ENCODE measurements around the gene FCN1.

FCN1 gene

GRCh38 chr9:134913713-134914500 is 3.8 kb downstream of the FCN1 start:
- no peak for DNase-seq (ENCODE audit: low spot score)

GRCh38 chr9:134913041-134913712 is 4.5 kb downstream of the FCN1 start:
- DNase-seq (ENCODE audit: low spot score) = no peak

- DNase-seq (ENCODE audit: low spot score) = no peak
These were observed 5.4 kb downstream of the FCN1 start for GRCh38 chr9:134912126-134912840.

GRCh38 chr9:134909511-134910481 is 7.9 kb downstream of the FCN1 start:
- no peak for DNase-seq (ENCODE audit: low spot score)

- DNase-seq (ENCODE audit: low spot score) = no peak
These were observed 9.0 kb downstream of the FCN1 start for GRCh38 chr9:134908524-134909309.

- DNase-seq (ENCODE audit: low spot score) = no peak
These were observed 14.8 kb downstream of the FCN1 start for GRCh38 chr9:134902936-134903335.

- DNase-seq (ENCODE audit: low spot score) = no peak
These were observed 17.9 kb downstream of the FCN1 start for GRCh38 chr9:134899818-134900217.

- DNase-seq (ENCODE audit: low spot score) = no peak
These were observed 18.5 kb downstream of the FCN1 start for GRCh38 chr9:134899168-134899567.

GRCh38 chr9:134898319-134898718 is 19.4 kb downstream of the FCN1 start:
- no peak for DNase-seq (ENCODE audit: low spot score)

GRCh38 chr9:134897584-134898170 is 20.0 kb downstream of the FCN1 start:
- DNase-seq (ENCODE audit: low spot score) = no peak

- DNase-seq (ENCODE audit: low spot score) = no peak
These were observed 20.7 kb downstream of the FCN1 start for GRCh38 chr9:134896834-134897583.

- DNase-seq (ENCODE audit: low spot score) = no peak
These were observed 21.5 kb downstream of the FCN1 start for GRCh38 chr9:134895908-134896833.

GRCh38 chr9:134895567-134895907 is 22.2 kb downstream of the FCN1 start:
- DNase-seq (ENCODE audit: low spot score) = no peak

- DNase-seq (ENCODE audit: low spot score) = no peak
These were observed 22.6 kb downstream of the FCN1 start for GRCh38 chr9:134895097-134895496.

GRCh38 chr9:134894136-134894860 is 23.4 kb downstream of the FCN1 start:
- DNase-seq (ENCODE audit: low spot score) = no peak

GRCh38 chr9:134892820-134893420 is 24.8 kb downstream of the FCN1 start:
- no peak for DNase-seq (ENCODE audit: low spot score)

GRCh38 chr9:134892221-134892620 is 25.5 kb downstream of the FCN1 start:
- no peak for DNase-seq (ENCODE audit: low spot score)

GRCh38 chr9:134891713-134892112 is 26.0 kb downstream of the FCN1 start:
- no peak for DNase-seq (ENCODE audit: low spot score)
